Spleen (tissue), 11 donors: ENCODE data around the gene PIK3CB. TPM values are rescaled to one million over a fixed set of nuclear protein-coding genes. Genes with fewer than 3 reads are reported as not detected.

Source experiments
- DNase-seq: peaks from one replicate; pipeline ENCODE4 v3.0.0-alpha.2; 2020
- H3K27ac ChIP-seq, 8 donors: fragments of 200-600 bp; sonication (generic) in 7 of 8; 1 replicate in 4 of 8; 2 replicates in 4 of 8; pipeline versions ENCODE4 v1.5.0 to v1.8.0; 2016 to 2021; ENCODE audit warnings: inconsistent platforms in 4 of 8, mild to moderate bottlenecking in 4 of 8, moderate library complexity in 1 of 8
- H3K27me3 ChIP-seq, 7 donors: fragments of 200-600 bp; sonication (generic) in 6 of 7; replicated peaks in 1 of 7; 1 replicate in 4 of 7; 2 replicates in 3 of 7; pipeline versions ENCODE4 v1.5.0 to v1.8.0; 2016 to 2021; ENCODE audit warnings: inconsistent platforms in 3 of 7, mild to moderate bottlenecking in 1 of 7
- H3K36me3 ChIP-seq, 6 donors: fragments of 200-600 bp; sonication (generic) in 5 of 6; 1 replicate in 4 of 6; 2 replicates in 2 of 6; pipeline versions ENCODE4 v1.5.0 to v1.8.0; 2016 to 2021; ENCODE audit warnings: inconsistent platforms in 2 of 6
- H3K4me1 ChIP-seq, 6 donors: fragments of 200-600 bp; sonication (generic) in 5 of 6; 1 replicate in 3 of 6; 2 replicates in 3 of 6; pipeline versions ENCODE4 v1.5.0 to v1.8.0; 2016 to 2021; ENCODE audit warnings: inconsistent platforms in 3 of 6
- H3K4me3 ChIP-seq, 8 donors: fragments of 200-600 bp; sonication (generic) in 7 of 8; 1 replicate in 4 of 8; 2 replicates in 4 of 8; pipeline versions ENCODE4 v1.5.0 to v1.8.0; 2016 to 2021; ENCODE audit warnings: inconsistent platforms in 4 of 8, mild to moderate bottlenecking in 4 of 8, moderate library complexity in 2 of 8
- H3K9me3 ChIP-seq, 8 donors: fragments of 200-600 bp; sonication (generic) in 7 of 8; 1 replicate in 4 of 8; 2 replicates in 4 of 8; pipeline versions ENCODE4 v1.5.0 to v1.8.0; 2016 to 2021; ENCODE audit warnings: inconsistent platforms in 4 of 8
- POLR2A ChIP-seq, 3 donors: fragments of 450-650 bp; IDR thresholded peaks; one replicate each; pipeline ENCODE4 v1.5.1; 2017; ENCODE audit warnings: antibody characterized with exemption in 3 of 3, mild to moderate bottlenecking in 1 of 3
- POLR2AphosphoS5 ChIP-seq, 3 donors: sonication (generic); formaldehyde crosslinking; IDR thresholded peaks; one replicate each; pipeline ENCODE4 v1.5.1; 2017; ENCODE audit warnings: antibody characterized with exemption in 3 of 3
- WGBS, 5 donors: extraction: QIAGEN DNeasy Blood & Tissue Kit in 3 of 5; methylation state at CpG; one replicate each; pipeline versions ENCODE4 v1.1.5 to v1.1.7; 2013 to 2018; 5-methylcytosine and 5-hydroxymethylcytosine counted together
- intact Hi-C: fragments of 100-400 bp; cut with DNase I; formaldehyde crosslinking; loops from one replicate; pipeline ENCODE4 v1.15.0; 2023; ENCODE audit warnings: low total_unique reads
- polyA plus RNA-seq, 3 donors: library from polyadenylated mRNA; stranded (reverse); fragments of 200-250 nt; gene quantifications; one replicate each; pipeline ENCODE4 v1.2.1, GENCODE V29; 2013
- total RNA-seq, 7 donors: library from RNA; depleted of rRNA in 3 of 7; stranded (reverse); fragments of >200 nt in 3 of 7; fragmentation: NEBNext Ultra II Directional in 4 of 7; extraction: Animal tissue kit (Norgen Biotek cat#: 25700) in 4 of 7; gene quantifications; one replicate each; pipeline versions ENCODE4 v1.1.0 to v1.2.1, GENCODE V29; 2016 to 2021
- TF ChIP-seq, protein P1 (sequence below), 11 experiments: fragments of 200-600 bp in 7 of 11; fragments of 450-650 bp in 4 of 11; sonication (generic) in 4 of 11; IDR thresholded peaks in 8 of 11; conservative IDR thresholded peaks in 3 of 11; 1 replicate in 7 of 11; 2 replicates in 4 of 11; pipeline versions ENCODE4 v1.4.0 to v1.8.0; 2016 to 2021; ENCODE audit warnings: antibody characterized with exemption in 11 of 11, inconsistent platforms in 4 of 11, mild to moderate bottlenecking in 1 of 11
- donor health status: healthy with polysubstance abuse.
- donor health status: DM: no; HTN: no; CAD: no; lungs with moderate emphysema.
- donor health status: DM: no; HTN: no; CAD: no.
- donor health status: Bipolar disorder and iron deficiency.
- donor health status: healthy.
- donor health status: DM: no; HTN: no; CAD: no.
- donor health status: DM: yes; HTN: yes; CAD: no.

The PIK3CB gene
- total and polyA plus RNA-seq, 10 donors, result 4.6 to 43.8 (median 34.4) TPM

DNA sequence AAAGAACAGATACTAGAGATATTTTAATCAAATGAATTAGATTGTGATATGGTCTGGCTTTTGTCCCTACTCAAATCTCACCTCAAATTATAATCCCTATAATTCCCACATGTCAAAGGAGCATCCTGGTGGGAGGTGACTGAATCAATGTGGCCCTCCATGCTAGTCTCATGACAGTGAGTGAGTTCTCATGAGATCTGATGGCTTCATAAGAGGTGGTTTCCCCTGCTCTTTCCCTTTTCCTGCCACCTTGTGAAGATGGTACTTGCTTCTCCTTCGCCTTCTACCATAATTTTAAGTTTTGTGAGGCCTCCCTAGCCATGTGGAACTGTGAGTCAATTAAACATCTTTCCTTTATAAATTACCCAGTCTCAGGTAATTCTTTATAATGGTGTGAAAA is 143.4 kb downstream of the PIK3CB start:
- Histone ChIP-seq H3K27ac (no peak overlapping the region), H3K9me3 (no peaks in the 10 kb centered on the region), H3K4me1 (peaks cover 3 to 31% (median 21%) of the 10 kb centered on the region in 6 donors), H3K36me3 (peaks cover 0 to 84% (median 2%) of the 10 kb centered on the region in 6 donors), H3K4me3 (no peak overlapping the region), H3K27me3 (no peaks in the 10 kb centered on the region)
- WGBS, 5 donors, result 53 to 100% (median 86%) methylated on average over 1 of the region's 1 CpG
- no peak for DNase-seq
- TF ChIP-seq, protein P1, sequence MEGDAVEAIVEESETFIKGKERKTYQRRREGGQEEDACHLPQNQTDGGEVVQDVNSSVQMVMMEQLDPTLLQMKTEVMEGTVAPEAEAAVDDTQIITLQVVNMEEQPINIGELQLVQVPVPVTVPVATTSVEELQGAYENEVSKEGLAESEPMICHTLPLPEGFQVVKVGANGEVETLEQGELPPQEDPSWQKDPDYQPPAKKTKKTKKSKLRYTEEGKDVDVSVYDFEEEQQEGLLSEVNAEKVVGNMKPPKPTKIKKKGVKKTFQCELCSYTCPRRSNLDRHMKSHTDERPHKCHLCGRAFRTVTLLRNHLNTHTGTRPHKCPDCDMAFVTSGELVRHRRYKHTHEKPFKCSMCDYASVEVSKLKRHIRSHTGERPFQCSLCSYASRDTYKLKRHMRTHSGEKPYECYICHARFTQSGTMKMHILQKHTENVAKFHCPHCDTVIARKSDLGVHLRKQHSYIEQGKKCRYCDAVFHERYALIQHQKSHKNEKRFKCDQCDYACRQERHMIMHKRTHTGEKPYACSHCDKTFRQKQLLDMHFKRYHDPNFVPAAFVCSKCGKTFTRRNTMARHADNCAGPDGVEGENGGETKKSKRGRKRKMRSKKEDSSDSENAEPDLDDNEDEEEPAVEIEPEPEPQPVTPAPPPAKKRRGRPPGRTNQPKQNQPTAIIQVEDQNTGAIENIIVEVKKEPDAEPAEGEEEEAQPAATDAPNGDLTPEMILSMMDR (IDR thresholded peaks at IDR 0.05 in 8 of 11, conservative IDR thresholded peaks at IDR 0.05 in 3 of 11), result no peak
- TF ChIP-seq POLR2A (IDR thresholded peaks at IDR 0.05), result no peak
- TF ChIP-seq POLR2AphosphoS5 (IDR thresholded peaks at IDR 0.05), result no peak
- intact Hi-C loops, result no loop called here

DNA sequence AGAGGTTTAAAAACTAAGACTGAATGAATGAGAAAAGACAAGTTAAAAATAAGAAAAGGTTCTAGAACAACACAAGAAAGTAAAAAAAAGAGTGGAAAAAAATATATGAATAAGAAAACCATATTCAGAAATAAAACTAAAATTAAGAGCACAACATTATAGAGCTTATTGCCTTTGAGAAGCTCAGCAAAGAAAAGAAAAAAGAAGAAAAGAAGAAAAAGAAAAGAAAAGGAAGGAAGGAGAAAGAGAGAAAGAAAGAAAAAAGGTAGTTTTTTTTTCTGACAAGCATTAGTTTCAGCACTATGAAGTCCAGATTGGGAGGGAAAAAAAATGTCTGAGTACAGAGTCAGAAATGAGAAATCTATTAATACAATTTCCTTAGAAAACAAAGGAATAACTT is 144.7 kb downstream of the PIK3CB start:
- Histone ChIP-seq H3K4me3 (no peak overlapping the region), H3K36me3 (peaks cover 0 to 81% (median 2%) of the 10 kb centered on the region in 6 donors), H3K27me3 (no peaks in the 10 kb centered on the region), H3K27ac (no peak overlapping the region), H3K4me1 (peaks cover 3 to 41% (median 23%) of the 10 kb centered on the region in 6 donors), H3K9me3 (no peaks in the 10 kb centered on the region)
- TF ChIP-seq, protein P1 (IDR thresholded peaks at IDR 0.05 in 8 of 11, conservative IDR thresholded peaks at IDR 0.05 in 3 of 11), result no peak
- TF ChIP-seq POLR2A (IDR thresholded peaks at IDR 0.05), result no peak
- no peak for TF ChIP-seq POLR2AphosphoS5 (IDR thresholded peaks at IDR 0.05)
- intact Hi-C loops, result no loop called here
- no peak for DNase-seq

DNA sequence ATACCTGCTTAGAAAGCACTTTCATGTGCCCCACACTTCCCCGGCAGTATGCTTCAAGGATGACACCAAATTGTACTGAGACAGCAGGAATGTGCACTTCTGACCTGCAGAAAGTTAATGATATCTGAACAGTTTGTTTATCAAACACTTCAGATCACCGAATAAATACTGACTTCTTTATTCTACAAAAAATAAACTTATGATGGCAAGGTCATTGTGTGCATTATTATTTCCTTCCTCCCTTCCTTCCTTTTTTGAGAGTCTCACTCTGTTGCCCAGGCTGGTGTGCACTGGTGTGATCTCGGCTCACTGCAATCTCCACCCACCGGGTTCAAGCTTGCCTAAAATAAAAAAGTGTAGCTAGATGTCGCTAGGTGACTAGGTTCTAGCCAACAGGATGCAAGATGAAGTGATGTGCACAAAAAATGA is 145.8 kb downstream of the PIK3CB start:
- DNase-seq, result no peak
- WGBS, 5 donors, result 23 to 45% (median 33%) methylated on average over 5 of the region's 5 CpGs
- TF ChIP-seq, protein P1 (IDR thresholded peaks at IDR 0.05 in 8 of 11, conservative IDR thresholded peaks at IDR 0.05 in 3 of 11), result peak in 5 of 11 experiments; percentile 5 to 28 (median 19)
- no peak for TF ChIP-seq POLR2AphosphoS5 (IDR thresholded peaks at IDR 0.05)
- Histone ChIP-seq H3K9me3 (no peaks in the 10 kb centered on the region), H3K27ac (peak overlapping the region in 1 of 8 donors; percentile 13), H3K27me3 (no peaks in the 10 kb centered on the region), H3K4me3 (no peak overlapping the region), H3K4me1 (peaks cover 3 to 41% (median 23%) of the 10 kb centered on the region in 6 donors), H3K36me3 (peaks cover 0 to 70% (median 2%) of the 10 kb centered on the region in 6 donors)
- intact Hi-C loops, result no loop called here

DNA sequence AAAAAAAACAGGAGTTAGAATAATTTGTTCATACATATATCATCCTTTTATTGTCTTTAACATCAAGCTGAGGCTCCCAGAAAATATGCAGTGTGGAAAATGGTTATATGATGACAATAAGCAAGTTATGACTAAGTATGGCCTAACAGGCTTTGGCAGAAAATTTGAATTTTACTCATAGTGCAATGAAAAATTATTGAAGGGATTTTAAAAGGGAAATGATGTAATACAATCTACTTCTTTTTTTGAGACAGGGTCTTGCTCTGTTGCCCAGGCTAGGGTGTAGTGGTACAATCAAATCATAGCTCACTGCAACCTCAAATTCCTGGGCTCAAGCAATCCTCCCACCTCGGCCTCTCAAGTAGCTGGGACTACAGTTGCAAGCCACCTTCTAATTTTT is 147.5 kb downstream of the PIK3CB start:
- WGBS, 5 donors, result 85 to 92% (median 88%) methylated on average over 1 of the region's 1 CpG

More for the DNA sequence above, 147.5 kb downstream of the PIK3CB start:
- Histone ChIP-seq H3K9me3 (no peaks in the 10 kb centered on the region), H3K36me3 (peaks cover 0 to 72% (median 5%) of the 10 kb centered on the region in 6 donors), H3K4me1 (peaks cover 3 to 41% (median 23%) of the 10 kb centered on the region in 6 donors), H3K27ac (no peak overlapping the region), H3K27me3 (no peaks in the 10 kb centered on the region), H3K4me3 (no peak overlapping the region)
- intact Hi-C loops, result no loop called here
- DNase-seq, result no peak
- TF ChIP-seq, protein P1 (IDR thresholded peaks at IDR 0.05 in 8 of 11, conservative IDR thresholded peaks at IDR 0.05 in 3 of 11), result no peak
- TF ChIP-seq POLR2AphosphoS5 (IDR thresholded peaks at IDR 0.05), result no peak
- TF ChIP-seq POLR2A (IDR thresholded peaks at IDR 0.05), result no peak
